Endothelial cell of hepatic sinusoid (primary cell): ENCODE data around the gene ANG.
"Not testable (repeated sequence)": the region's sequence is repeated elsewhere in the genome, so short reads cannot be mapped to it uniquely, and the experiment has no call there.

Experiments
- in situ Hi-C: cut with HindIII; loops from 2 replicates; pipeline ENCODE4 v1.10.0; 2017; ENCODE audit warnings: low sequenced_read_pairs

Gene ANG

DNA sequence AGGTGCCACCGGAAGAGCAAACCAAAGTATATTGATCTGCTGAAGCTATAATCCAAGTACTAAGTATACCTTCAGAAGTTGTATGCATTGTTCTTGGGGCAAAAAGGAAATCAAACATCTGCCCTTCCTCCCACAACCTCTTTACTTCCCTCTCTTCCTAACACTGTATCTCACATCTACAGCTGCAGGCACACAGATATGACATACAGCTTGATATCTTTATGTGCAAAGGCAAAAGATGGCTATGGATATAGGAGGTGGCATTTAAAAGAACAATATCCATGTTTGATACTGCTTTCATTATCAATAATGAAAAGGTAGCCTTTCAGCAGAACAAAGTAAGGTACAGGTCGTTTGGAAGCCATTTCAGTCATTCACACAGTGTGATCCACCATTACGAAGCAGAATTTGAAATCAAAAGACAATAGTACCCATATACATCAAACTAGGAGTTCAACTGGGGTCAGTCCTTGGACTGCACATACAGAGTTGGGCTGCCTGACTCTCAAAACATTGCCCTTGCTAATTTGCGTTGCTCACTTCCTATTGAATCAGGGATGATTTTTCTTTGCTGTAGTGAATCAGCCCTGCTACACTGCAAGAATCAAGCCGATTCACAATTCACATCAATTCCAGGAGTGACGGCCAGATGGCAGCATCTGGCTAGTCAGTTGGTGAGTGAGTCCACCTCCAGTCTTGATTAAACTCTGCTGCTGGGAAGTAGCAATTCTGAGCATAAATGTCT lies 8.9 kb downstream of the ANG start:
- in situ Hi-C loops = no loop called here

DNA sequence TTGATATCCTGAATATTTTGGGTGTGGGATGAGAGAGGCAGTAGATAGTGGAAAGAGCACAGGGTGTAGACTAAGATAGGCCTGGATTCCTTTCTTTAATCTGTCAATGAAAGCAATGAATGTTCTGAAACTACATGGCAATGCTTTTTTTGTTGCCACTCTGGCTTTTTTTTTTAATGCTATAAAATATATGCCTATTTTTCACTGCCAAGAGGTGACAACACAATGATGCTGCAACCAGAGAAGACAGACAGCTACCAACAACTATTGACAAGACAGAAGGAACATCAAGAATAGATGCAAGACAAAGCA lies 9.4 kb downstream of the ANG start:
- in situ Hi-C loops = no loop called here

DNA sequence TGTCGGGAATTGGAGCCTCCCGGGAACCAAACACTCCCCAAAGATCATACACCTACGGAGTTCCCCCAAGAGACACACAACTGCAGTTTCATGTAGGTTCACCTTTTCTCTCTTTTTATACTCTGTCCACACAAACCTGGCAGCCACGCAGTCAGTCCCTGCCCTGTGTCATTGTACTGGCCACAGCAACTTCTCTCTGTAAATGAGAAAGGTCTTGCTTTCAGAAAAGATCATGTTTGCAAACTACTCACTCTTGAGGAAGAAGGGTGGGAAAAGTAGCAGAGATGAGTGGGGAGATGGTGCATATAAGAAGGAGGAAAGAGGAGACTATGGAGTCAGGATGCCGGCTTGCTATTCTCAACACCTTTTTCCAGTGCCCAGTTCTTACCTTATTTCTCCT lies 10.4 kb downstream of the ANG start:
- in situ Hi-C loops = no loop called here

DNA sequence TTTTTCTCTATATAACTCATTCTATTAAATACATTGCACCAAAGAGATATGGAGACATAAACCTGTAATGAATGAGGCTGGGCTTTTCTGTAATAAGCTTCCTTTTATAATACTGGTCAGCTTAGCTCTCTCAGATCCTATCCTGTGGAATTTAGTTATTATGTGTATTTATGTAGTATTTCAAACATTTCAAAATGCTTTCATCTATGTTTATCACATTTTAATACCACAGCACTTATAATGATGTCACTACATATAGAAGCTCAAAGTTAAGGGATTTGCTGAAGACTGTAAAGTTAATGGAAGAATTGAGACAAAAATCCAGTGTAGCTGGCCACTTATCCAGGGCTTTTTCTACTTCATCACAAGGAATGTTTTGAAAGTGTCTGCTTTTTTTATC lies 11.4 kb downstream of the ANG start:
- in situ Hi-C loops = no loop called here

DNA sequence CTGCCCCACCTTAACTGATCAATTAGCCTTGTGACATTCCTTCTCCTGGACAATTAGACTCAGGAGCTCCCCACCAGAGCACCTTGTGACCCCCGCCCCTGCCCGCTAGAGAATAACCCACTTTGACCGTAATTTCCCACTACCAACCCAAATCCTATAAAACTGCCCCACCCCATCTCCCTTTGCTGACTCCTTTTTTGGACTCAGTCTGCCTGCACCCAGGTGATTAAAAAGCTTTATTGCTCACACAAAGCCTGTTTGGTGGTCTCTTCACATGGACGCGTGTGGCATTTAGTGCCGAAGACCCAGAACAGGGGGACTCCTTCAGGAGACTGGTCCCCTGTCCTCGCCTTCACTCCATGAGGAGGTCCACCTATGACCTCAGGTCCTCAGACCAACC lies 12.4 kb downstream of the ANG start:
- in situ Hi-C loops = not testable (repeated sequence)

DNA sequence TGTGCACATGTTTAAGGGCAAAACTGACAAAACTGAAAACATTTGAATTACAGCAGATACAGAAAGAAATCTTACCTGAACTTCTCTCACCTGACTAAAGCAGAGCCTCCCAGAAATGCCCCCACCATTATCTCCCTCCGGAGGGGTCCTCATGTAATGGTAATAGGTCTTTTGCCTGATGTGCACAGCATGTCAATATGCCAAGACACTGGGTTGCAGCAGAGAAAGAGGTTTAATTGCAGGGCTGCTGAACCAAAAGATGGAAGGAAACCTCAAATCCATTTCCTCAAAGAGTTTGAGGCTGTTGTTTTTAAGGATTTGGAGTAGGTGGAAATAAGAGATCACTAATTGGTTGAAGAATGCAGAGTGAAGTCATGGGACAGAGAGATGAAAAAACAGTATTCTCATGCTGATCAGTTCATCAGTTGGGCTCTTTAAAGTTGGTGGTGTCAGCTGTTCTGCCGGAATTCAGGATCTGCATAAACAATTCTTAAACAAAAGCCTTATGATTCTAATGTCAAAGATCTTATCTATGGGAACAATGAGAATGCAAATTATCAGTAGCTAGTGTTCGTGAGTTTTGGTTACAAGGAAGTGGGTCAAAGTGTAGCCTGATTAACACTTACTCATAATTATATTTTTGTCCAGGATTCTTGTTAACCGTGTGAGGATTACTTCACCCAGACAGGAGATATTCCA lies 18.2 kb downstream of the ANG start:
- in situ Hi-C loops = no loop called here

DNA sequence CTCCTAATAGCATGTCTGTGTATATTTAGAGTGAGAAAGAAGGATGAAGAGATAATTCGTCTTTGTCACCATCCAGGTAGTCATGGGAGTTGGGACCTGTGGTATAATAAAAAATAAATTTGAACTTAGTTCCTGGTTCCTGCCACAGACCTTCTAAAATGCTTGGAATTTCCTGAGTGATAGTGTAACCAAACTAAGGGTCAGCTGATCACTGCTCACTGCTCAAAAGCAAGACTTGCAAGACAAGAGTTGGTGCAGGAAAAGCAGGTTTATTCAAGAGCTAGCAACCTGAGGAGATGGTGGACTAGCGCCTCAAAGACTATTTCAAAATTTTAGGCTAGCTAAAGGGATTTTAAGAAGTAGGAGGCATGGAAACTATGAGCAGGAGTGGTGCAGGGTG lies 19.1 kb downstream of the ANG start:
- in situ Hi-C loops = no loop called here

DNA sequence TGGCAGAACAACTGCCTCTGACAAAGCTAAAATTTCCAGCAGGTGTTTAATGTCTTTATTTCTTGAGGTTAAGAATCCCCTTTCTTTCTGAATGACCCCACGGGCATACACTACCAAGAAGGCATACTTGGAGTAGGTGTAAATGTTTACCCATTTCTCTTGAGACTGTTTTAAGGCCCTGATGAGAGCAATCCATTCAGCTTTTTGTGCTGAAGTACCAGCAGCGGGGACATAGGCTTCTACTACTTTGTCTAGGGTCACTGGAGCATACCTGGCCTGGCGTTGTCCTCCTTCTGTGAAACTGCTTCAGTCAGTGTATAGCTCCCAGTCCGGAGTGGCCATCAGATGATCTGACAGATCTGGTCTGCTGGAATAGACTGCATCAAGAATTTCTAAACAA lies 22.7 kb downstream of the ANG start:
- in situ Hi-C loops = no loop called here

DNA sequence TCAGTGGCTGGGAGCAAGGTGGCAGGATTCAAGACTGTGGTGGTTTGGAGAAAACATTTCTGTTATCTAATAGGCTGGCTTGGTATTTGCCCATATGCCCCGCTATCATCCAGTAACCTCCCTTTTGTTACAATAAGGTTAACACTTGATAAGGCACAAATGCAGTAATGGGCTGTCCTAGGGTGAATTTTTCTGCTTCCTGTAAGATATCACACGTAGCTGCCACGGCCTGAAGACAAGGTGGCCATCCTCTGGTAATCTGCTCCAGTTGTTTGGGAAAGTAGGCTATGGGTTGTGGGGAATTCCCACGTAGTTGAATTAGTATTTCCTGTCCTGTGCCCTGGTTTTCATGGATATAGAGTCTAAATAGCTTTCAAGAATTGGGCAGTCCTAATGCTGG lies 23.1 kb downstream of the ANG start:
- in situ Hi-C loops = no loop called here

DNA sequence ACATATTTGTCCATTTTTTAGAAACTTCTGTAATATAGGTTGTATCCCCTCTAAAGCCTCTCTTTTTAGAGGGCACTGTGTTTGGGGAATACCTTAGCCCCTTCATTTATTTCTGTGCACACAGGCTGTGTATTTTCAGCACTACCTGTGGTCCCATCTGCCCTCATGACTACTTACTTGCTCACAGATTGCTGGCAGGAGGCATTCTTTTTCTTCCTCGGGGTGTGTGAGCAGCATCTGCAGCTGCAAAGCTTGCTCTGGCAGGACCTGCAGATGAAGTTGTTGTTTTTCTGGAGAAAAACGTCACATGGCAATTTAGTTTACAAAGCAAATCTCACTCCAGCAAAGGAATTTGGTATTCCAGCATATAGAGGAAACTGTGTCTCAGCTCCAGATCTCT lies 24.3 kb downstream of the ANG start:
- in situ Hi-C loops = no loop called here

DNA sequence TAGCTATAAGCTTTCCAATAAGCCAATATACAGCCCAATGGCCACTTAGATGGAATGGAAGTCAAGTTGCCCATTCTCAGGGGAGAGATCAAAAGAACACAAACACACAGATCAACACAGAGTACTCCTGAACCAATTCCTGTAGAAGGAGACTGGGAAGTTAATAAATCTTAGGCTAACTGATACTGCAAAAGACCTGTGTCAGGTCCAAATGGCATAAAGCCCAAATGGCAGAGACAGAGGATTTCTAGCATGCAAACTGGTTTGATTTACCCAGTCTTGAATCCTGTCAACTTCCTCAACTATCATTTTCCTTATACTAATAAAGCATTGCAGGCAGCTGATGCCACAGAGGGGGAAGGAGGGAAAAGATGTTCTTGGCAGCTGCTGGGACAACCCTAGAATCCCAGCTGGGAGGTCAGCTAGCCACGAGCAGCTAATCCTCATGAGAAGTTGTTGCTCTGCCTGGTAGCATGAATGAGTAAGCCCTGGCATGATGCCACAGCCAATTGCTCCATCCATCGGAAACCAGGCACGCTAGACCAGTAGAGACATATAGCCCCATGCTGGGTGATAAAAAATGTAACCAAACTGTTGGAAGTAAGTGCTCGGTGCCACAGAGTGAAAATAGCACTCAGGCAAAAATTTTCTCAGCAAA lies 26.2 kb downstream of the ANG start:
- in situ Hi-C loops = no loop called here

DNA sequence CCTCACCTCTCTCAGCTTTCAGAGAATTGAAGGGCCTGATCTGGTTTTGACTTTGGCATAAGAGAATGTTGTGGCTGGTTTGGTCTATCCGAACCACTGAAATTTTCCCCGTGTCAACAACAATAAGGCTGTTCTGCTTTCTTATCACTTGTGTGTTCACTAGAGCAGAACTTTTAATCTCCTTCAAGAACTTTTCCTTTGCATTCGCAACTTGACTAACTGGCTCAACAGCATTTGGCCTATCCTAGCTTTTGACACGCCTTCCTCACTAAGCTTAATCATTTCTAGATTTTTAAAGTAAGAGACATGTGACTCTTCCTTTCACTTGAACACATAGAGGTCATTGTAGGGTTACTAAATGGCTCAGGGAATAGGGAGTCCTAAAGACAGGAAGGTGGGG lies 31.2 kb downstream of the ANG start:
- in situ Hi-C loops = no loop called here

DNA sequence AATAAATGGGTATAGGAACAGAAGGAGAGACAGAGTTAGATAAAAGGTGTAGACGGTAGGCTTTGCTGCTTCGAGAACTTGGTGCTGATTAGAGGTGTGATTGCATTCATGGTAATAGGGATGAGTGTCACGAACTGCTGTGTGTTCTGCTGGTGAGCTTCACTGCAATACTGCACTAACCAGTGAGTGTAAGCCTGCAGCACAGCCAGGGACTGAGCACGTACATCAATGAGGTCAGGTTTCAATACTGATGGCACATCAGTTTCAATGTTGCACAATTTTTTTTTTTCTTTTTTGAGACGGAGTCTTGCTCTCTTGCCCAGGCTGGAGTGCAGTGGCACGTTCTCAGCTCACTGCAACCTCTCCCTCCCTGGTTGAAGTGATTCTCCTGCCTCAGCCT lies 32.2 kb downstream of the ANG start:
- in situ Hi-C loops = no loop called here

DNA sequence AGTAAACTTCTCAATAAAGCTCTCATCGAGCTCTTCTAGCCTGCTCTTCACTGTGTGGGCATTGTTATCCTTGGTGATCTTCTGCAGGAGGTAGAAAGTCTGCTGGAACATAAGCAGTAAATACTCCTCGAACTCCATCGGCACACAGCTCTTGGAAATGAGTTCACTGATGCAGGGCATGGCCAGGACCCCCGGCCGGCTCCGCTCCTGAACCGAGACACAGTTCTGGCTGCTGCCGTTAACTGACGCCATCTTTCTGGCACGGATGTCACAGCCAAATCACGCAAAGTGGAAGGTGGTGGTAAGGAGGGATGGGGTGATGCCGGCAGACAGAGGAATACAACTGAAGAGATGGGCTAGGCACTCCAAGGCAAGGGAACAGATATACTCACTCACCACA lies 33.5 kb downstream of the ANG start:
- in situ Hi-C loops = no loop called here

DNA sequence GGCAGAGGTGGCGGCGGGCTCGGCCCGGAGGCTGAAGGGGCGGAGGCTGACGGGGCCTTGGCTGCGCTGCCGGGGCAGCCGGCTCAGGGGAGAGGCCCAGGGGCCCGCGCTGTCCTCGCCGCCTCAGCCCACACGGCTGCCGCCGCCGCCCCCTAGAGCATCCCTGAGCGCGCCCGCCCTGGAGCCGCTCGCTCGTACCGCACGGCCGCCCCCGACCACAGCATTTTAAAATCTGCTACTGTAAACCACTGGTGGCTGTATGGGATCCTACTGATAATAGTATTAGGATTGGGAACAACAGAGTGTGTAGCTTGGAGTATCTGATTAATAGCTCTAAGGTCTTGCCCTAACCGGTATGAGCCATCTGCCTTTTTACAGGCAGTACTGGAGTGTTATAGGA lies 34.9 kb downstream of the ANG start:
- in situ Hi-C loops = no loop called here

DNA sequence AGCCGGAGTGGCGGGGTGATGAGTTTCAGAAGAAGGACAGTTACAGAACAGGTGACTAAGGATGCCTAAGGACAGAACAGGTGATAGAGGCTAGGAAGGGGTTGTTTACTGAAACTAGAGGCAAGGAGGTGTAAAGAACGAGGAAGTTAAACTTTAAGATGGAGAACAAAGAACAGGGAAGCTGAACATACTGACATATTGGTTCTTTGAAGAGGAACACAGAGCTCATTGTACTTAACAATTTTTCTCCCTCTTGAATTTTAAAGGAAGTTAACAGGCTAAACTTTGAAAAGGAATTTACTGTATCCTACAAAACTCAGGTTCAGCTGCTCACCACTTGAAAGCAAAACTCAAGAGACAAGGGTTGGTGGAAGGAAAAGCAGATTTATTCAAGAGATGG lies 37.6 kb downstream of the ANG start:
- in situ Hi-C loops = not testable (repeated sequence)

DNA sequence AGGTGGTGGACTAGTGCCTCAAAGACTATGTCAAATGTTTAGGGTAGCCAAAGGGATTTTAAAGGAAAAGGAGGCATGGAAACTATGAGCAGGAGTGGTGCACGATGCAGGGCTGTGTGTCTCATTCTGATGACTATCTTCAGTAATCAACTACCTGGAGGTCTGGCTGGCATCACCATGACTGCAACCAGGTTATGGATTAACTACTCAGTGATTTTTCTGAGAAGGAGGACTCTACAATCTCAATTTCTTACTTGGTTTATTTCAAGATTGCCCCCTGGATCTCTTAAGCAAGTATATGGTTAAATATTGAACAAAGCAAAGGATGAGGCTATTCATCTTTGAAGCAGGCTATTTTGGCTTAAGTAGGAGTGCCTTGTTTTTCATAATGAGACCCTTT lies 38.0 kb downstream of the ANG start:
- in situ Hi-C loops = no loop called here

DNA sequence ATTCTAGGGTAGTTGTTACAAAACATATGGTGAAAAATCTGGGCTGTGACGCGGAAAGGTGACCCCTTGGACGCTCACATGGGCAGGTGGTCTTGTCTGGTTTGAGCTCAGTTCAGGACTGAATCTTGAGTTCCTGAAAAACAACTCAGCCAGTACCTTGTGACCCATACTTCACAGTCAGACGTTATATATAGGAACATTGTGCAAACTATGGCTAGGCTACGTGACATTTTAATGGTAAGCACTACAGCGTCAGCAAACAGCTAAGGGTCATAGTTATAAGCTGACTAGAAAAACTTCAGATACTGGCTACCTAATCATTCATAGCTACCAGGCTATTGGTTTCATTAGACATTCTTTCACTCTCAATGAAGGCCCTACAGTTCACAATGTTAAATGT lies 42.3 kb downstream of the ANG start:
- in situ Hi-C loops = no loop called here

DNA sequence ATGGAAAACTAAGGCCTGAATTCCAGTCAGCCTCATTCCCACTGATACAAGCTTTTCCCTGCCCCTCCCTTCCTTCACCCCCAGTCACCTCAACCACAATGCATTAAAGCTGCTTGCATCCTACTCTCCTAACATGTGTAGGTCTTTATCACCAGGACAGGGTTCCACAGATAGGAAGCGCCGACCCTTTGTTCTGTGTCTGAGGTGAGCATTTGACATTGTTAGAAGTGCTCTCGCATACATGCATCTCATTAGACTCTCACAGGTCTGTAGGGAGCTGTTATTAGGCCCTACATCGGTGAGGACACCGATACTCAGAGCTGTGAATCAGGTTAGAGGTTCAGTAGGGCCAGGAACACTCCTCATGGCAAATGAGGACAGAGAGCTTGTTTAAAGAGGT lies 43.9 kb downstream of the ANG start:
- in situ Hi-C loops = no loop called here

DNA sequence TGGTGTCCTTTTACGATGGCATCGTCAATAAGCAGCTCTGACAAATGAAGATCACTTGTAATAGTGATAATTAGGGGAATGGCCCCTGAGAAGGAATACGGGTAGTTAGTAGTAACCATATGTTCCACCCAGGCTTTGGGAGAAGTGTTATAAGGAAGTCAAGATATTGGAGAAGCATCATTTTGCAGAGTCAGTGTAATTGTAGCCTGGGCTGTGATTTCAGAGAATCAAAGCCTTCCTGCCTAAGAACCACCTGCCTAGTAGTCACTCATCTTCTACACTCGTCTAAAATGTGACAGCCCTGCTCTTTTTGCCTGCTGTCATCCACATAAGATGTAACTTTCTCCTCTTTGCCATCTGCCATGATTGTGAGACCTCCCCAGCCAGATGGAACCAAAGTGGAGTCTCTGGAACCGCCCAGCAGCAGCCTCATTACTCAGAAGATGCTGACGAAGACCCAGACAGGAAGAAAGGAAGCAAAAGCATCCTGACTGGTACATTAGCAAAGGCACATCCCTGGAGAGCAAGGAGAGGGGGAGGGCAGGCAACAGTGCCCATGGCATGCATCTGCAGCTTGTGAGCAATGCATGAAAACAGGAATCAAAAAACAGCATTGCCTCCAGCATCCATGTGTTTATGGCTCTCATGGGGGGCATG lies 44.5 kb downstream of the ANG start:
- in situ Hi-C loops = no loop called here

DNA sequence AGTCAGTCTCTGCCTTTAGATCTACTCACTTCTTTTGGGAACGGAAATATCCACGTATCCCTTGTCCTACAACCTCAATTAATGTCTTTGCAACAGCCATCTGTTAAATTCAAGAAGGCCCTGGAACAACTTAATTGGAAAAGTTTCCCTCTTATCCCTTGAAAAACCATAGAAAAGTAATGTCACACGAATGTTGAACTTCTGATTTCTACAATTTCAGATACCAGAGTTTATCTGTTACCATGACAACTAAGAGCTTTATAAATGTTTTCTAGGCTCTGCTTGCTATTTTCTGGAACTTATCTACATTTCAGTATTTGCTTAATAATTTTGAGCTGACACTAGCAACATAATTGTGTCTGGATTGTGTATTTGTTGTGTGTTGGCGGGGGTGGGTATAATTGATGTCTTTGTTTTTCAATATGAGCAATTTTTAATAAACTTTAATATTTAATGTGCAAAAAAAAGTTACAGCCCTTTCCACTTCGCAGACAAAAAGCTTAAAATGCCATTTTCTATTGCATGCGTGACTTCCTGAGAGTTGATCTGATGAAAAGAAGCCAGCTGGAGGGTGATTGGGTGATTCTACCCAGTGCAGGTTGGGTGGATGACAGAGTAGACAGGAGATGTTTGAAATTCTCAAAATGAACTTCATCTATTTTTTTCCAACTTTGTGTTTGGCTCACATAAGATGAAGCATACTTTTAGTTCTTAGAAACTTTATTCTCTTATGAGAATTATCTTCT lies 45.3 kb downstream of the ANG start:
- in situ Hi-C loops = no loop called here
